Measurements from ENCODE around the gene NFYA. TPM values are rescaled to one million over a fixed set of nuclear protein-coding genes. Genes with fewer than 3 reads are reported as not detected.
A peak's percentile ranks its signal among the peaks of the same experiment; 100 is the strongest.
"Not testable (repeated sequence)": the region's sequence is repeated elsewhere in the genome, so short reads cannot be mapped to it uniquely, and the experiment has no call there.

Gene NFYA
- total and polyA plus RNA-seq, 9 of the 15 experiments (the other 6 are each of a cell fraction or from before 2014, with no cell fraction given), result 7.3 to 37.1 (median 21.8) TPM

DNA sequence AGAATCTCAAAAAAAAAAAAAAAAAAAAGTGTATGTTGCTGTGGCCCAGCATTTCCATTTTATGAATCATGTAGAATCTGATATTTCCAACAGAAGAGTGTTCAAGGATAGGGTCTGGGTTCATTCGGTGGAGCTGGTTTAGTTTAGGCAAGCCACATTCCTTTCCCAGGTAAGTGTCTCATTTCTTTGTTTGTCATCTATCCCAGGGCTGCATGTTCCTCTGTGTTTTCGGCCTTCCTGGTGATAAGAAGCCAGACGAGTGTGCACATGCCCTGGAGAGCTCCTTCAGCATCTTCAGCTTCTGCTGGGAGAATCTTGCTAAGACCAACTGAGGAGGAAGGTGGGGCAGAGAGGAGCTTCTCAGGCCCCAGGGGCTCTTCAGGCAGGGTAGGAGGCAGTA lies 38.2 kb downstream of the NFYA start:
- Histone ChIP-seq H3K79me2 (ENCODE audit: control insufficient read depth, insufficient read depth, low read length) (no peaks in the 10 kb centered on the region), H3K36me3 (ENCODE audit: control insufficient read depth, insufficient read depth, low read length) (no peaks in the 10 kb centered on the region), H3K4me3 (no peak overlapping the region), H3K9ac (ENCODE audit: insufficient read depth in 1 of 2, low read depth in 2 of 2, low read length in 2 of 2) (no peak overlapping the region), H3K4me2 (ENCODE audit: insufficient read depth, low read length) (no peak overlapping the region), H3K27me3 (ENCODE audit: control insufficient read depth in 2 of 2, insufficient read depth in 2 of 2, low read length in 2 of 2) (peaks cover 13 to 20% of the 10 kb centered on the region in 2 experiments; a peak in 4 of 5 replicates), H2AFZ (ENCODE audit: low read depth, low read length) (no peak overlapping the region), H4K20me1 (replicated peaks; ENCODE audit: control insufficient read depth, insufficient read depth, low read length) (no peaks in the 10 kb centered on the region), H3K9me3 (replicated peaks; ENCODE audit: control insufficient read depth, insufficient read depth, low read depth, low read length) (no peaks in the 10 kb centered on the region), H3K4me1 (replicated peaks in 1 of 2; ENCODE audit: control insufficient read depth in 2 of 2, insufficient read depth in 2 of 2, low read length in 2 of 2) (no peaks in the 10 kb centered on the region), H3K27ac (ENCODE audit: extremely low read depth, low read depth, low read length) (no peak overlapping the region), H3K9me1 (ENCODE audit: control insufficient read depth, insufficient read depth, low read length) (no peaks in the 10 kb centered on the region)
- FAIRE-seq (peak; percentile 60), ATAC-seq (no peak), DNase-seq (ENCODE audit: extremely low read depth in 1 of 4, low spot score in 3 of 4) (no peak)
- ChIA-PET POLR2A (interaction anchor here (0.6 to 1.7 kb wide), 3 partner anchors 9 to 75 kb away, joined by 3 read pairs; no protein-coding TSS in a partner anchor), CTCF (ENCODE audit: low intra/inter-chr PET ratio) (no interaction called here)
- no TSS peak for BruUV-seq (replicated peaks)
- TF ChIP-seq SOX6 (IDR thresholded peaks at IDR 0.05) (no peak), CBX8 (IDR thresholded peaks at IDR 0.05; ENCODE audit: borderline replicate concordance, extremely low read depth, low read depth, low read length, poor library complexity, severe bottlenecking) (no peak), MED1 (CRISPR knock-in tag; IDR thresholded peaks at IDR 0.05; ENCODE audit: borderline replicate concordance) (no peak), MIER1 (IDR thresholded peaks at IDR 0.05; ENCODE audit: low read depth) (no peak), ARID1B (IDR thresholded peaks at IDR 0.05) (no peak), TGIF2 (CRISPR knock-in tag; IDR thresholded peaks at IDR 0.05) (no peak), TSC22D4 (tag; IDR thresholded peaks at IDR 0.05) (no peak), SMAD2 (IDR thresholded peaks at IDR 0.05; ENCODE audit: low read depth, low read length) (no peak), PML (IDR thresholded peaks at IDR 0.05; ENCODE audit: low read length) (no peak), CAMTA2 (CRISPR knock-in tag; conservative IDR thresholded peaks at IDR 0.05) (no peak), GTF2E2 (tag; IDR thresholded peaks at IDR 0.05) (no peak), BMI1 (IDR thresholded peaks at IDR 0.05; ENCODE audit: low read length) (no peak), PTTG1 (tag; IDR thresholded peaks at IDR 0.05; ENCODE audit: low read depth) (no peak), MEF2D (tag; conservative IDR thresholded peaks at IDR 0.05; ENCODE audit: low read depth) (no peak), SP1 (CRISPR knock-in tag; IDR thresholded peaks at IDR 0.05) (no peak), STAG1 (CRISPR knock-in tag; IDR thresholded peaks at IDR 0.05; ENCODE audit: borderline replicate concordance) (no peak), TAL1 (IDR thresholded peaks at IDR 0.05) (no peak)
- TF ChIP-seq, protein P1, sequence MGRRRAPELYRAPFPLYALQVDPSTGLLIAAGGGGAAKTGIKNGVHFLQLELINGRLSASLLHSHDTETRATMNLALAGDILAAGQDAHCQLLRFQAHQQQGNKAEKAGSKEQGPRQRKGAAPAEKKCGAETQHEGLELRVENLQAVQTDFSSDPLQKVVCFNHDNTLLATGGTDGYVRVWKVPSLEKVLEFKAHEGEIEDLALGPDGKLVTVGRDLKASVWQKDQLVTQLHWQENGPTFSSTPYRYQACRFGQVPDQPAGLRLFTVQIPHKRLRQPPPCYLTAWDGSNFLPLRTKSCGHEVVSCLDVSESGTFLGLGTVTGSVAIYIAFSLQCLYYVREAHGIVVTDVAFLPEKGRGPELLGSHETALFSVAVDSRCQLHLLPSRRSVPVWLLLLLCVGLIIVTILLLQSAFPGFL (CRISPR knock-in tag; IDR thresholded peaks at IDR 0.05), result no peak
- intact Hi-C loops (cut with micrococcal nuclease) (no loop called here), in situ Hi-C loops (cut with MboI) (no loop called here)
- WGBS (ENCODE audit: insufficient coverage, low coverage, missing lambda C conversion rate), result 0% methylated on average over 3 of the region's 3 CpGs

DNA sequence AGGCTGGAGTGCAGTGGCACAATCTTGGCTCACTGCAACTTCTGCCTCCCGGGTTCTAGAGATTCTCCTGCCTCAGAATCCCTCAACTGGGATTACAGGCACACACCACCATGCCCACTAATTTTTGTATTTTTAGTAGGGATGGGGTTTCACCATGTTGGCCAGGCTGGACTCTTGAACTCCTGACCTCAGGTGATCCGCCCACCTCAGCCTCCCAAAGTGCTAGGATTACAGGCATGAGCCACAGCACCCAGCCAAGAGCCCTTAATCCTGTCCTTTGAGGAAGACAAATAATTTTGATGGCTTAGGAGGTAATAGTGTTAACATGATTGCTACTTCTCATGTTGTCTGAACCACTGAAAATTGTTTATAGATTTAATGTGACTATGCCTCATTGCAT lies 42.3 kb downstream of the NFYA start:
- H3K4me1 ChIP-seq (replicated peaks in 1 of 2; ENCODE audit: control insufficient read depth in 2 of 2, insufficient read depth in 2 of 2, low read length in 2 of 2); H3K9me3 ChIP-seq (replicated peaks; ENCODE audit: control insufficient read depth, insufficient read depth, low read depth, low read length); H2AFZ ChIP-seq (ENCODE audit: low read depth, low read length); H3K79me2 ChIP-seq (ENCODE audit: control insufficient read depth, insufficient read depth, low read length); FAIRE-seq; H3K4me2 ChIP-seq (ENCODE audit: insufficient read depth, low read length); intact Hi-C loops (cut with micrococcal nuclease); in situ Hi-C loops (cut with MboI); DNase-seq (ENCODE audit: extremely low read depth in 1 of 4, low spot score in 3 of 4); H3K9me1 ChIP-seq (ENCODE audit: control insufficient read depth, insufficient read depth, low read length); POLR2A ChIA-PET; H4K20me1 ChIP-seq (replicated peaks; ENCODE audit: control insufficient read depth, insufficient read depth, low read length); H3K27me3 ChIP-seq (ENCODE audit: control insufficient read depth in 2 of 2, insufficient read depth in 2 of 2, low read length in 2 of 2); CTCF ChIA-PET (ENCODE audit: low intra/inter-chr PET ratio); BruUV-seq (replicated peaks); H3K9ac ChIP-seq (ENCODE audit: insufficient read depth in 1 of 2, low read depth in 2 of 2, low read length in 2 of 2); H3K27ac ChIP-seq (ENCODE audit: extremely low read depth, low read depth, low read length); H3K4me3 ChIP-seq; H3K36me3 ChIP-seq (ENCODE audit: control insufficient read depth, insufficient read depth, low read length); ATAC-seq: not testable (repeated sequence)
- 0% methylated on average over 2 of the region's 2 CpGs for WGBS (ENCODE audit: insufficient coverage, low coverage, missing lambda C conversion rate)

Data from K562 (cell line).